H1 (cell line): ENCODE measurements around the gene STARD13.

Experiments used
- ATF2 ChIP-seq: IDR thresholded peaks from 2 replicates; pipeline ENCODE4 v1.6.1; 2012; ENCODE audit warnings: low read length, inconsistent platforms
- GTF2F1 ChIP-seq: IDR thresholded peaks from 2 replicates; pipeline ENCODE4 v1.6.1; 2012; ENCODE audit warnings: low read depth, low read length, improper control_type of control experiment, borderline replicate concordance
- MAX ChIP-seq: IDR thresholded peaks from 2 replicates; pipeline ENCODE4 v1.6.1; 2012; ENCODE audit warnings: inconsistent platforms
- POLR2AphosphoS5 ChIP-seq: IDR thresholded peaks from 2 replicates; pipeline ENCODE4 v1.6.1; 2011; ENCODE audit warnings: low read depth, low read length
- SIN3A ChIP-seq, 2 experiments: IDR thresholded peaks in 1 of 2; conservative IDR thresholded peaks in 1 of 2; 2 replicates each; pipeline ENCODE4 v1.6.1; 2011 to 2012; ENCODE audit warnings: low read length in 2 of 2, improper control_type of control experiment in 1 of 2, low read depth in 1 of 2, mild to moderate bottlenecking in 1 of 2
- SUZ12 ChIP-seq: fragments of 200-600 bp; sonication (generic); IDR thresholded peaks from 2 replicates; pipeline ENCODE4 v1.6.1; 2012; ENCODE audit warnings: mild to moderate bottlenecking, inconsistent platforms, low read length, moderate library complexity, mixed read lengths
- USF2 ChIP-seq: IDR thresholded peaks from 2 replicates; pipeline ENCODE4 v1.6.1; 2011; ENCODE audit warnings: low read length, improper control_type of control experiment
- TF ChIP-seq, protein P1 (sequence below), 3 experiments: IDR thresholded peaks; 1 replicate in 2 of 3; 2 replicates in 1 of 3; pipeline versions ENCODE4 v1.5.1 to v1.6.1; 2011; ENCODE audit warnings: low read length in 3 of 3, mild to moderate bottlenecking in 3 of 3, inconsistent platforms in 2 of 3, low read depth in 1 of 3, moderate library complexity in 1 of 3; ENCODE audit not compliant: insufficient read depth in 1 of 3; ENCODE audit errors: control extremely low read depth in 1 of 3

DNA sequence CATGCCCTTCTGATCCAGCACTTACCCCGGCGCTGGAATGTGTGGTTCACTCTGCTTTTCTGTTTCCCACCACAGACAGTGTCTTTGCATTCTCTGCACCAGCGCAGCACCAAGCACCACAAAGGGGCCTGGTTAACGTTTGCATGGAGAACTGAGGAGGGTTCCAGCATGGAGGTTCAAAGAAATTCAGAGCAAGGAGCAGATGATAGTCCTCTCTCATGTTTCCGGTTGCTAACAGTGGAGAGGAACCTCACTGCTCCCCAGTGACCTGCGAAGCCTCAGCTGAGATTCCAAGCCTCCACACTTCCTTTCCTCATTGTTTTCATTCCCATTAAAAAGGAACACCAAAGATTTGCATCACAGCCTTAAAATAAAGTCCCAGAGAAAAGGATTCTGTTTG, 99.7 kb downstream of the STARD13 start:
- TF ChIP-seq, protein P1, sequence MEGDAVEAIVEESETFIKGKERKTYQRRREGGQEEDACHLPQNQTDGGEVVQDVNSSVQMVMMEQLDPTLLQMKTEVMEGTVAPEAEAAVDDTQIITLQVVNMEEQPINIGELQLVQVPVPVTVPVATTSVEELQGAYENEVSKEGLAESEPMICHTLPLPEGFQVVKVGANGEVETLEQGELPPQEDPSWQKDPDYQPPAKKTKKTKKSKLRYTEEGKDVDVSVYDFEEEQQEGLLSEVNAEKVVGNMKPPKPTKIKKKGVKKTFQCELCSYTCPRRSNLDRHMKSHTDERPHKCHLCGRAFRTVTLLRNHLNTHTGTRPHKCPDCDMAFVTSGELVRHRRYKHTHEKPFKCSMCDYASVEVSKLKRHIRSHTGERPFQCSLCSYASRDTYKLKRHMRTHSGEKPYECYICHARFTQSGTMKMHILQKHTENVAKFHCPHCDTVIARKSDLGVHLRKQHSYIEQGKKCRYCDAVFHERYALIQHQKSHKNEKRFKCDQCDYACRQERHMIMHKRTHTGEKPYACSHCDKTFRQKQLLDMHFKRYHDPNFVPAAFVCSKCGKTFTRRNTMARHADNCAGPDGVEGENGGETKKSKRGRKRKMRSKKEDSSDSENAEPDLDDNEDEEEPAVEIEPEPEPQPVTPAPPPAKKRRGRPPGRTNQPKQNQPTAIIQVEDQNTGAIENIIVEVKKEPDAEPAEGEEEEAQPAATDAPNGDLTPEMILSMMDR (IDR thresholded peaks at IDR 0.05; ENCODE audit: control extremely low read depth in 1 of 3, insufficient read depth in 1 of 3, low read depth in 1 of 3, low read length in 3 of 3), result no peak
- no peak for TF ChIP-seq SUZ12
- no peak for TF ChIP-seq POLR2AphosphoS5
- no peak for TF ChIP-seq USF2
- no peak for TF ChIP-seq ATF2
- no peak for TF ChIP-seq SIN3A (conservative IDR thresholded peaks at IDR 0.05 in 1 of 2, IDR thresholded peaks at IDR 0.05 in 1 of 2; ENCODE audit: low read depth in 1 of 2, low read length in 2 of 2)
- TF ChIP-seq MAX, result no peak
- TF ChIP-seq GTF2F1, result no peak
